ENCODE results near the gene PHPT1. TPM values are rescaled to one million over a fixed set of nuclear protein-coding genes. Genes with fewer than 3 reads are reported as not detected.

The PHPT1 gene
- total RNA-seq, 1 donor from 2014 or later: 215 TPM

DNA sequence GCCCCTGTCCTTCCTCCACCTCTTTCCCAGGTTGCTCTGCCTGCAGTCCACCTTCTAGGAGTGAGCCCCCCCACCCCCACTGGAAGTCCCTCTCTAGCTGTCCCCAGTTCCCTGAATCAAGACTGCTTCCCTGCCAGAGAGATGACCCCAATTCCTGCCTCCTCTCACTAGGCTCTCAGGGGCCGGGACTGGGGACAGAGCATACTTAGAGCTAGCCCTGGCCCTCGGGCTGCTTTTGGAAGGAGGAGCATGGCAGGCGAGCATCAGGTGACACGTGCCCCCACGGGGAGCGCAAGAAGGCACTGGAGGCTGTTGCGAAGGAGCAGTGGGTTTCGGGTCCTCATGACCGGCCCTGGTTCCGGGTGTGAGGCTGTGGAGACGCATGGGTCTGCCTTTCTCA, 46.8 kb downstream of the PHPT1 start:
- Histone ChIP-seq H3K4me2 (ENCODE audit: low read length) (no peak overlapping the region), H3K36me3 (ENCODE audit: insufficient read depth, low read length) (peaks cover 4% of the 10 kb centered on the region), H4K20me1 (ENCODE audit: insufficient read depth, low read length) (peaks cover 37% of the 10 kb centered on the region), H2AFZ (ENCODE audit: low read depth, low read length) (no peak overlapping the region), H3K9ac (ENCODE audit: low read length) (no peak overlapping the region), H3K27ac (ENCODE audit: low read depth, low read length) (no peak overlapping the region), H3K79me2 (ENCODE audit: insufficient read depth, low read length) (peaks cover 55% of the 10 kb centered on the region), H3K9me3 (ENCODE audit: insufficient read depth, low read depth, low read length) (no peaks in the 10 kb centered on the region), H3K4me1 (ENCODE audit: insufficient read depth, low read length) (peaks cover 3% of the 10 kb centered on the region), H3K4me3 (ENCODE audit: insufficient read depth, low read depth, low read length) (no peak overlapping the region), H3K27me3 (ENCODE audit: insufficient read depth, low read length) (no peaks in the 10 kb centered on the region)
- no peak overlapping the region for H3K27ac Mint-ChIP-seq (ENCODE audit: unreplicated experiment)
- H3K4me1 Mint-ChIP-seq (ENCODE audit: low read depth, unreplicated experiment): peaks cover under 1% of the 10 kb centered on the region
- no peak for TF ChIP-seq EZH2 (IDR thresholded peaks at IDR 0.05; ENCODE audit: insufficient read depth, low read length)
- peaks cover 9% of the 10 kb centered on the region for H3K36me3 Mint-ChIP-seq (ENCODE audit: low read depth, unreplicated experiment)
- H3K4me3 Mint-ChIP-seq (ENCODE audit: unreplicated experiment): no peak overlapping the region
- H3K9me3 Mint-ChIP-seq (ENCODE audit: unreplicated experiment): peaks cover 2% of the 10 kb centered on the region
- no peaks in the 10 kb centered on the region for H3K27me3 Mint-ChIP-seq (ENCODE audit: low read depth, unreplicated experiment)
- no peak for DNase-seq (ENCODE audit: low read depth)
- FAIRE-seq: no peak

GRCh38 chr9:136898483-136899100, 49.4 kb downstream of the PHPT1 start:
- Mint-ChIP-seq H3K9me3 (ENCODE audit: unreplicated experiment) (peaks cover 2% of the 10 kb centered on the region), H3K27ac (ENCODE audit: unreplicated experiment) (no peak overlapping the region), H3K4me3 (ENCODE audit: unreplicated experiment) (no peak overlapping the region), H3K27me3 (ENCODE audit: low read depth, unreplicated experiment) (no peaks in the 10 kb centered on the region), H3K36me3 (ENCODE audit: low read depth, unreplicated experiment) (peaks cover 10% of the 10 kb centered on the region), H3K4me1 (ENCODE audit: low read depth, unreplicated experiment) (peaks cover 17% of the 10 kb centered on the region)
- Histone ChIP-seq H3K9ac (ENCODE audit: low read length) (no peak overlapping the region), H2AFZ (ENCODE audit: low read depth, low read length) (no peak overlapping the region), H3K27me3 (ENCODE audit: insufficient read depth, low read length) (no peaks in the 10 kb centered on the region), H3K36me3 (ENCODE audit: insufficient read depth, low read length) (peaks cover 4% of the 10 kb centered on the region), H4K20me1 (ENCODE audit: insufficient read depth, low read length) (peaks cover 41% of the 10 kb centered on the region), H3K27ac (ENCODE audit: low read depth, low read length) (no peak overlapping the region), H3K9me3 (ENCODE audit: insufficient read depth, low read depth, low read length) (no peaks in the 10 kb centered on the region), H3K4me3 (ENCODE audit: insufficient read depth, low read depth, low read length) (no peak overlapping the region), H3K4me2 (ENCODE audit: low read length) (no peak overlapping the region), H3K79me2 (ENCODE audit: insufficient read depth, low read length) (peaks cover 38% of the 10 kb centered on the region), H3K4me1 (ENCODE audit: insufficient read depth, low read length) (peaks cover 17% of the 10 kb centered on the region)
- DNase-seq (ENCODE audit: low read depth) (no peak), FAIRE-seq (no peak)
- no peak for TF ChIP-seq EZH2 (IDR thresholded peaks at IDR 0.05; ENCODE audit: insufficient read depth, low read length)
- TF ChIP-seq, protein P1, sequence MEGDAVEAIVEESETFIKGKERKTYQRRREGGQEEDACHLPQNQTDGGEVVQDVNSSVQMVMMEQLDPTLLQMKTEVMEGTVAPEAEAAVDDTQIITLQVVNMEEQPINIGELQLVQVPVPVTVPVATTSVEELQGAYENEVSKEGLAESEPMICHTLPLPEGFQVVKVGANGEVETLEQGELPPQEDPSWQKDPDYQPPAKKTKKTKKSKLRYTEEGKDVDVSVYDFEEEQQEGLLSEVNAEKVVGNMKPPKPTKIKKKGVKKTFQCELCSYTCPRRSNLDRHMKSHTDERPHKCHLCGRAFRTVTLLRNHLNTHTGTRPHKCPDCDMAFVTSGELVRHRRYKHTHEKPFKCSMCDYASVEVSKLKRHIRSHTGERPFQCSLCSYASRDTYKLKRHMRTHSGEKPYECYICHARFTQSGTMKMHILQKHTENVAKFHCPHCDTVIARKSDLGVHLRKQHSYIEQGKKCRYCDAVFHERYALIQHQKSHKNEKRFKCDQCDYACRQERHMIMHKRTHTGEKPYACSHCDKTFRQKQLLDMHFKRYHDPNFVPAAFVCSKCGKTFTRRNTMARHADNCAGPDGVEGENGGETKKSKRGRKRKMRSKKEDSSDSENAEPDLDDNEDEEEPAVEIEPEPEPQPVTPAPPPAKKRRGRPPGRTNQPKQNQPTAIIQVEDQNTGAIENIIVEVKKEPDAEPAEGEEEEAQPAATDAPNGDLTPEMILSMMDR (IDR thresholded peaks at IDR 0.05; ENCODE audit: insufficient read depth, low read depth, low read length): no peak

DNA sequence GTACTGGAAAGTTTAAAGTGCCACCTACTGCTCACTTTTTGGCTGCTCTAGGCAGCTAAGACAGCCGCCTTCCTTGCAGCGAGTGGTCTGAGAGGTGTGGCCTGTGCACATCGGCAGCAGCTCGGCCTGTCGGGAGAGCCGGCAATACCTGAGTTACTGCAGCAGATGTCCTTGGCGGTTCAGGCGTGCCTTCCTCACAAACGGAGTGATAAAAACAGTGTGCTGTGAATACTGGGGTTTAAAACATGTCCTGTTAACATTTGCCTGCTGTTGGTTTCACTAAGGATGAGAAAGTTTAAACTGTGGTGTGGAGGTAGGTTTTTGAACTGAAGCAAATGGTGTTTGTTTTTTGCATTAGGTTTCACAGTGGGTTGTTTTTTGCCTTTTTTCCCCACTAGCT, 50.0 kb downstream of the PHPT1 start:
- H4K20me1 ChIP-seq (ENCODE audit: insufficient read depth, low read length): peaks cover 40% of the 10 kb centered on the region
- Mint-ChIP-seq H3K27me3 (ENCODE audit: low read depth, unreplicated experiment) (no peaks in the 10 kb centered on the region), H3K27ac (ENCODE audit: unreplicated experiment) (no peak overlapping the region), H3K4me1 (ENCODE audit: low read depth, unreplicated experiment) (peaks cover 17% of the 10 kb centered on the region), H3K9me3 (ENCODE audit: unreplicated experiment) (peaks cover 2% of the 10 kb centered on the region), H3K36me3 (ENCODE audit: low read depth, unreplicated experiment) (peaks cover 8% of the 10 kb centered on the region), H3K4me3 (ENCODE audit: unreplicated experiment) (no peak overlapping the region)
- H3K9ac ChIP-seq (ENCODE audit: low read length): no peak overlapping the region
- no peak overlapping the region for H3K27ac ChIP-seq (ENCODE audit: low read depth, low read length)
- DNase-seq (ENCODE audit: low read depth) (no peak), FAIRE-seq (no peak)
- H3K36me3 ChIP-seq (ENCODE audit: insufficient read depth, low read length): peaks cover 4% of the 10 kb centered on the region
- H3K27me3 ChIP-seq (ENCODE audit: insufficient read depth, low read length): no peaks in the 10 kb centered on the region
- H3K9me3 ChIP-seq (ENCODE audit: insufficient read depth, low read depth, low read length): no peaks in the 10 kb centered on the region
- H3K4me1 ChIP-seq (ENCODE audit: insufficient read depth, low read length): peaks cover 17% of the 10 kb centered on the region
- no peak overlapping the region for H2AFZ ChIP-seq (ENCODE audit: low read depth, low read length)
- H3K4me2 ChIP-seq (ENCODE audit: low read length): no peak overlapping the region
- TF ChIP-seq EZH2 (IDR thresholded peaks at IDR 0.05; ENCODE audit: insufficient read depth, low read length): no peak
- TF ChIP-seq, protein P1 (IDR thresholded peaks at IDR 0.05; ENCODE audit: insufficient read depth, low read depth, low read length): no peak
- H3K4me3 ChIP-seq (ENCODE audit: insufficient read depth, low read depth, low read length): no peak overlapping the region
- peaks cover 36% of the 10 kb centered on the region for H3K79me2 ChIP-seq (ENCODE audit: insufficient read depth, low read length)

Data from astrocyte (in vitro differentiated cells and primary cell).